Measurements from ENCODE around the gene ARHGAP22. TPM values are rescaled to one million over a fixed set of nuclear protein-coding genes. Genes with fewer than 3 reads are reported as not detected.

The ARHGAP22 gene
- total RNA-seq, 2 donors from 2014 or later: 1.9 to 2.9 TPM

DNA sequence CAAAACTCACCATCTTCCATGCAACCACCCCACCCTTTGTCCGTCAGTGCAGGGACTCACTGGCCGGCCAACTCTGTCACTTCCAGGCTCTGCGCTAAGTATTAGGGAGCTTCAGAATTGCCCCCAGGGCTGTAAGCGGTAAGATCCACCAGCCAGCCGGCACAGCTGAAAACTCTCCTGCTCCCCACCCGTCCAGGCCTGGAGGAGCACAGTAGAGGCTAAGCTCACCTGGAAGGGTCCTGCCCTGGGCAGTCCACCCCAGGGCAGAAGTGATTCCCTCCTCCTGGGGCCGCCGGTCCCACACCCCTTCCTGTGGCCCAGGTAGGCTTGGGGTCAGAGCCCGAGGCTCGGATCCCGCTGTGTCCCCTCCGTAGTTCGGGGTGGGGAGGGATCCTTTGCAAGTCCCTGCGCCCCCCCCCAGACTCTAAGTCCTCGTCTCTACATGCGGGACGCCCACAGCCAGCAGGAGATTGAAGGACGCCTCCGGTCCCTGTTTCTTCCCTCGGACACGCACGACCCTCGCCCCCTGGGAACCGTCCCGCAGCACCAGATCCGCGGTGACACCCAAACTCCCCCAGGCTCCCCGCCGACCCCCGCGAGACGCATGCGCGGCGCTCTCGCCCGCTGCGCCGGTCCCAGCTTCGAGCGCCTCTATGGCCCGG, 138.9 kb downstream of the ARHGAP22 start:
- DNase-seq (no peak), ATAC-seq (no peak)
- intact Hi-C loops (cut with DNase I, micrococcal nuclease): no loop called here

DNA sequence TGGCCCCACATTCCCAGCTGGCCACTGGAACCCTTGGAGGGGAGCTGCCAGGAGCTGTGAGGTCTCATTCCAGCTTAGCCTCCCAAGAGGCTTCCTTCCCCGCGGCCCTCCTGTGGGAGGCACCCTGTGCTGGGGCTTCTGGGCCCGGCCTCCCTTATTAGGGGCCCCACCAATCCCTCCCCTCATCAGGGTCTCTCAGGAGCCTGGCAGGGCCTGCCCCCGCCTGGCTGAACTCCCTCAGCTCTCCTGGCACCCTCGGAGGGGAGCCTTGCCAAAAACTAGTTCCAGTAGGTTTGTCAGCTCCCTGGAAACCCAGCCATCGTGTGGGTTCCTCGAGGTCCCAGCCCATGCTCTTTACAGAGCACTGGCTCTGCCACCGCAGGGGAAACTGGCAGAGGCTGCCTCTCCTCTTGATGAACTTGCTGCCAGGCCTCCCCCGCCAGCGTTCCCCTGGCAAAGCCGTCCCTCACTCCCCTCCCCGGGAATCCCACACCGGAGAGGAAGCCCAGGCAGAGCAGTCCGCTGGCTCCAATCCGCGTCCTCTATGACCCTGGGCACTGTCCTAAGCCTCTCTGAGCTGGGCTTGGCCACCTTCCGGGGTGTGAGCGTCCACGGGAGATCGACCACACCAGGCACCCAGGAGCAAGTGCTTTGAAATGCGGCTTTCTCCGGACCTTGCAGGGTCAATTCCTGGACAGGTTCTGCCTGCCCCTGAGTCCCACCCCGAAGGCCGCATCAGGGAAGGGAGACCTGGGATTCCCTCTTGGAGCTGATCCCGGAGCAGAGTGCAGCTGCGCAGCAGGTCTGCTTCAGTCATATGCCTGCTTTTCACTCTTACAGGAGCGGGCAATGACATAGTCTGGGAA, 139.8 kb downstream of the ARHGAP22 start:
- DNase-seq (no peak), ATAC-seq (no peak)
- intact Hi-C loops (cut with DNase I, micrococcal nuclease): no loop called here

DNA sequence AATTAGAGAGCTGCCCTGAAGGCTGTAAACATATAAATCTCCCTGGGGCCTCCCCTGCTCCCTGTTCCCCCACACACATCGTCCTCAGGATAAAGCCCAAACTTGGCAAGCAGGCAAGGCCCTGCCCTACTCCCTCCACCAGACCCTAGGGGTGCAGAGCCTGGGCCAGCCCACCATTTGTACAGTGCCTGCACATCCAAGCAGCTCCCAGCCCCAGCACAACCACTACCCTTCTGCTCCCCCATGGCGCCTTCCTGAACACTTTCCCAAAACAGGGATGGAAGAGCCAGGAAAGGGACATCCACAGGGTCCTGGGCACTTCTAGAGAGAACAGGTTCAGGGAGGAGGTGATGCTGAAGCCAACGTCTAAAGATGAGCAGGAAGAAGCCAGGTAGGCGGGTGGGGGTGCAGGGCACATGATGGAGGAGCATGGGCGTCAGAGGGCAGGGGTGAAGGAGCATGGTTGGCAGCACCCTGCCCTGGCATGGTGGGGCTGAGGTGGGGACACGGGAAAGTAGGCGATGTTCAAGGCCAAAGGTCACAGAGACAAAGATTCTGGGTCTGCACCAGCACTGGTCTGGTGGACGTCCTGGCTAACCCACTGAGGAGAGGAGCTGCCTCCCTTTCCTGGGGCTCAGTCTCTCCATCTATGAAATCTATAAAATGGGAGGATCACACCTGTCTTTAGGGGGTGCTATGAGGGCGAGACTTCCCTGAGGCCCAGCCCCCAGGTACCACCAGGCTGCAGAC, 140.6 kb downstream of the ARHGAP22 start:
- ATAC-seq (no peak), DNase-seq (no peak)
- intact Hi-C loops (cut with DNase I, micrococcal nuclease): no loop called here

DNA sequence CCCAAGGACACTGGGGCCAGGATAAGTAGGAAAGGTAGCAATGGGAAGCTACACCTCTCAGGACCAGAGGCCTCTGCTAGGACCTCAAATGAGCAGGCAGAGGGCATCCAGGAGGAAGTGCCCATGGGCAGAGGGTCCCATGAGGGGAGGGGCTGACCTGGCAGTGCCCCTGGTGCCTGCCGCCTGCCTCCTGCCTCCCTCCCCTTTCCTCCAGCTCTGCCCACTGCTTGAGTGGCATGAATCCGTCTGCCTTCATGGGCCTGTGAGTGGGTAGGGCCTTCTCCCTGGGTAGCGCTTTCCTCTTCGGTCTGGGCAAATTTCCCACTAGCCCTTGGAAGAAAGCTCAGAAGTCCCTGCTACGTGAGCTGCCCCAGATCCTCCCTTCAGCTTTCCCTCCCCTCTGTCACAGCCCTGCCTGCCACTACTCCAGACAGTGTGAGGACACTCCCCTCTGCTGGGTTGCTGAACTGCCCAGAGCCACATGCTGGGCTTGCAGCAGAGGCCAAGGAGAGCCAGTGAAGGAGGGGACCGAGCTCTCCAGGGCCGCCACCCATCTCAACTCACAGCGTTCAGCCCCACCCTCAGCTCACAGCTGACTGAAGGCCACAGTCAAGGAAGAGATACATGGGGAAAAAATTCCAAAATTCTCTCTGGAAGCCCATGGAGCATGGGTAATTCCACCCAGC, 141.4 kb downstream of the ARHGAP22 start:
- peak; percentile 27 for ATAC-seq
- intact Hi-C loops (cut with DNase I, micrococcal nuclease): no loop called here
- DNase-seq: no peak

DNA sequence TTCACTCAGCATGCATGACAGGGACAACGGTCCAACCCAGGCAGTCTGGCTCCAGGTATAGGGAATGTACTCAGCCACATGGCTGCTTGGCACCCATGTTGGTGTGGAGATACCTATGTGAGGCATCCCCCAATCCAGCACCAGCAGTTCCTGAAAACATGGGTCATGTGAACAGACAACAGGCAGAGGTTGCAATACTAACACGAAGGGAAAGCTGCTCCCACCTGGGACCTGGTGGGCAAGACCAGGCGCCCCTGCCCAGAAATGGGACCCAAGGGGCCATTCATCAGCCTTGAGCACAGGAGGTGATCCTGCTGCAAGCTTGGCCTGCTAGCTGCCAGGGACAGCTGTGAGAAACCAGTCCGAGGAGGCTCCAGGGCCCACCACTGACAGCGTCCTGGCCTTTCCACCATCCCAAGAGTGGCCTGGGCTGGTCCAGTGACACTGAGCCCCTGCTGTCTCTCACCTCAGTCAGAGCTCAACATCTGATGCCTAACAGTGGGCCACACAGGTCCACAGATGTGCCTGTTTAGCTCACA, 142.3 kb downstream of the ARHGAP22 start:
- DNase-seq (no peak), ATAC-seq (no peak)
- intact Hi-C loops (cut with DNase I, micrococcal nuclease): no loop called here

DNA sequence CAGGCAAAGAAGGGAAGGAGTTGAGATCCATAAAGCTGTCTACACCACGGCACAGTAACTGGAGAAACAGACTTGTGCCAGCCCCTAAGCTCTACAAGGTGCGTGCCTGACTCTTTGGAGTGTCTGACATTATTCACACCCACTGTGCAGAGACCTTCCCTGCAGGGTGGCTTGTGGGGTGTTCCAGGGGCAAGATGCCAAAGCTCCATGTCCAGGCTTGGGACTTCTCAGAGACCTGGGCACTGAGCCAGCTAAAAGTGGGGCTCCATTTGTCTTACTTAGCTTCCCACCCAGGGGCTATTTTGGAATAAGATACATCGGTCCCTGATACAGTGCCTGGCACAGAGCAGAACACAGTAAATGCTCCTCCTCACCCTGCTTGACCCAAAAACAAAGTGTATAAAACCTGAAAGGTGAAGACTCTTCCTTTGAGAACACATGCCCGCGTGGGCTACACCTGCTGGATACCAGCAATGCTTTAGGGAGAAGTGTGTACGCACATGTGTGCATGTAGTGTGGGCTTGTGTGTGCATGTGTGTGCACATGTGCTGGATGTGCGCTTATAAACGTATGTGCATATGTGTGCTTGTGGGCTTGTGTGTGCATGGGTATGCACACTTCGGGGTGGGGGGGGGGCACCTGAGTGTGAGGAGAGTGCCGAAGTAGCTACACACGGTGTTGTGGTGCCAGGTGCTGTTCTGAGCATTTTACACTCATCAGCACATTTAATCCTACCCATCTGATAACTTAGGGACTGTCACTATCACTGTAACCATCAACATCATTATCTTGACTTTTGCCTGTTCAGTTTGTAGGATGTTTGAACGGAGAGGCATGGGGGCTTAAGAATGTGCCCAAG, 143.0 kb downstream of the ARHGAP22 start:
- intact Hi-C loops (cut with DNase I, micrococcal nuclease): no loop called here

DNA sequence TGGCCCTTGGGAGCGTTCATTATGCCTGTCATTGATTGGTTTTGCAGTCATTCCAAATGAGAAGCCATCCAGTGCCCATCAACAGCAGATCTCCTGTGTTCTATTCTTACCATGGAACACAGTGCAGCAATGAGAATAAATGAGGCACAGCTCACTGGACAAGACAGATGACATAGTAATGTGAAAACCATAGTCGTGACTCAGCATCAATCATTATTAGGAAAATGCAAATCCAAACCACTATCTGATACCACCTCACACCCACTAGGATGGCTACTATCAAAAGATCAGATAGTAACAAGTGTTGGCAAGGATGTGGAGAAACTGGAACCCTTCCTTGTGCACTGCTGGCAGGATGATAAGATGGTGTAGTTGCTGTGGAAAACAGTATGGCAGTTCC, 144.7 kb downstream of the ARHGAP22 start:
- ATAC-seq (no peak), DNase-seq (no peak)
- intact Hi-C loops (cut with DNase I, micrococcal nuclease): no loop called here

More for the DNA sequence above, 143.0 kb downstream of the ARHGAP22 start:
- no peak for DNase-seq
- ATAC-seq: no peak

DNA sequence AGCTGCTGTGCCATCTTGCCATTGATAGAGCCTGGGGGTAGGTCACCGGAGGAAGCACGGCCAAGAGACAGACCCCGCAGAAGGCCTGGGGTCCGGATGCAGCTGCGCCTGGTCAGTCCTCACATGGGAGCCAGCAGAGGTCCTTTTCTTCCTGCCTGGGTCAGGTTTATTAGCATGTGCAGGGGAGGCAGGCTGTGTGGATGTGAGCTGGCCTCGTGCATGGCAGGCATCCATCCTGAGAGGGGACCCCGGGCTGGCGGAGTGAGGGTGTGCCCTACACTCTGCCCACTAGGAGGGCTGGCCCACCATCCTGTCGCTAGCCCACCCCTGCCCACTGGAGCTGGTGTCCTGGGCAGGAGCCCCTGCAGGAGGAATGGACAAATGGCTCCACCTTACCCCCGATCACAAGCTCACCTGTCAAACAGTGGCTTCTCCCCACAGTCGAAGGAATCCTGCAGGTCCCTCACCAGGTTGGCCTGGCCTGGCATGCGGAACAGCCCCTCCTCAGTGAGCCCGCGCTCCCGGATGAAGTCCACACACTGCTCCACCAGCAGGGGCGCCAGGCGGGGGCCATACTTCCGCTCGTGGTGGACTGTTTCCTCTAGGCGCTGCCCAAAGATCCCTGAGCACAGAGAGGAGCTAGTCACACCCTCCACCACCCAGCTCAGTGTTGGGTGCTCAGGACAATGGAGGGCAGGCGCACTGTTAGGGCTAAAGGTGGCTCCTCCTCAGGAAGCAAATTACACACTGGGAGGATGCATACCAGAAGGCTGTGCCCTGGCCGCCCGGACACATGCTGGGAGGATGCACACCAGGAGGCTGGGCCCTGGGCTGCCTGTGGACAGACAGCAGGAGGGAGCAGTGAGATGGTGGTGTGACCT, 145.4 kb downstream of the ARHGAP22 start:
- intact Hi-C loops (cut with DNase I, micrococcal nuclease): no loop called here
- DNase-seq (no peak), ATAC-seq (no peak)

DNA sequence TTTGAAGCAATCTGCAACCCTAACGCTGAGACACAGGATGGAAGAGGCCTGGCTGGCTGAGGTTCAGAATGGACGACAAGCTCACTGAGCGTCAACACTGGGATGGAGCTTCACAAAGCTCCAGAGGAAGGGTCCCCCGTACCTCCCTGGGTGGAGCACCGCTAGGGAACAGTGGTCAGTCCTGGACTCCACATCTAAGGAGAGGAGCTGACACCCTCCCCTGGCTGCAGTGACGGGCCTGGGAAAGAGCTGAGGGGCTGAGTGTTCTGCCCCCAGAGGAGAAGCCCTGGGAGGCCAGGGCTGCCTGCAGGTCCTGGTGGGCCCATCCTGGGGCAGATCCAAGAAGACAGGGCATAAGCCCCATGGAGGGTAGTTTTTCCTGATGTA, 146.2 kb downstream of the ARHGAP22 start:
- intact Hi-C loops (cut with DNase I, micrococcal nuclease): no loop called here
- DNase-seq (no peak), ATAC-seq (no peak)

DNA sequence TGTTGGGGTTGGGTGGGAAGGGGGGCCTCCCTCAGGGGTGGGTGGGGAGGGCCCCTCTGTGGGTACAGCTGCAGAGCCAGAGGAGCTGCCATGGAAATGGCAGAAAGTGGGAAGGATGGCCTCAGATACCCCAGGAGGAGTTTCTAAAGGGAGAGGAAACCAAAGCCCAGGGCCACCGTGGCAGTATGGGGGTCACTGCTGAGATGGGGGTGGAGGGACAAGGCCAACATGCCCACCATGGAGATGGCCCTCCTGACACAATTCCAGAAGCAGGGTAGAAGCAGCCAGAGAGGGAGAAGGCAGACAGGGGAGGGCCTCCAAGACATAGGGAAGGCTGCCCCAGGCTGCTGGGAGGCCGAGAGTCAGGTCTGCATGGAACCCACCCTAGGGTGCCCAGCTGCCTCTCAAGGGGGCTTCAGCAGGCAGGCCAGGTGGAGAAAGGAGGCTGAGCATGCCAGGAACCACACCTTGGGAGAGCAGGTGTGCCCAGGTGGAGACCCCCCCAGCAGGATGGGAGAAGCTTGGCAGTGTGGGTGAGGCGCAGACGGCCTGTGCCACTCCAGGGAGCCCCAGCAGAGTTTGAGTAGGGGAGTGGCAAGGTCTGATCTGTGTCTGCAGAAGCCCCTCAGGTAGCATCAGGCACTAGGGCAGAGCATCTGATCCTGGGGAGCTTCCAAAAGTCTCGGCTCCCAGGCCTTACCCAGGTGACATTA, 146.8 kb downstream of the ARHGAP22 start:
- DNase-seq (no peak), ATAC-seq (no peak)
- intact Hi-C loops (cut with DNase I, micrococcal nuclease): no loop called here

DNA sequence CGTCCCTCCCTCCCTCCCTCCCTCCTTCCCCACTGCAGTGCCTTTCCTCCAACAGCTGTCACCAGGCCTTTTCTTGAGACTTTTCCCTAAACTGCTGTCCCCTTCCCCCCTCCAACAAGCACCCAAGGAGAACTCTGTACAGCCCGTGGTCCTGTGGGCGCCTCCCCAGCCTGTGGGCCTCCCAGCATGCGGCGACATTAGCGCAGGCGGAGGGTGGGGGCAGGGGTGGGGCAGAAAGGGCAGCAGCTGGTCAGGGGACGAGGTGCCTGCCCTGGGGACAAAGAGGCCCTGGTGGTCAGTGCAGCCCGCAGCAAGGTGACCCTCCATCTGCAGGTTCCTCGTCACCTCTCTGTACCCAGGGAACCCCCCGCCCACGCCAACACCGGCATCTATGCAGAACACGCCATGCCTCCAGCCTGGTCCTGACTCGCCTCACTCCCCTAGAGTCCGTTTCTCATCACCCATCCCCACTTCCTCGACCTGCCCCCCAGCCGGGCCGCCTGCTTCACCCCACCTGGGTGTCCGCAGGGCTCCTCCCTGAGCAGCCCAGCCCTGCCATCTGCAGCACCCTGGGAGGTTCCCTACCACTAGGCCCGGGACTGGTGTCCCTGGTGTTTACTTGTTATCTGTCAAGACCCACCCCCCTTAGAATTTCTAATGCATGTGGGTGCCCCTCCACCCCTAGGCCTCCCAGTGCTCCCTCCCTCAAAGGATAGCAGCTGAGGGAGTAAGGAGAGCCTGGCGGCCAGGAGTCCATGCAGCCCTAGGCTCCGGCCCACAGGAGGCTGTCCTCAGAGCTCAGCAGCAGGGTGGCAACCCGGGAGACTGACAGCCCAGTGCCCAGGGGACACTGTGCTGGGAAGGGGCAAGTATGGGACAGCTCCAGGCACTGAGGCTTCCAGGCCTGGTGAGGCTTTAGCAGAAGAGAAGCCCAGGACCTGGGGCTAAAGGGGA, 147.8 kb downstream of the ARHGAP22 start:
- no peak for DNase-seq
- intact Hi-C loops (cut with DNase I, micrococcal nuclease): no loop called here
- ATAC-seq: no peak

DNA sequence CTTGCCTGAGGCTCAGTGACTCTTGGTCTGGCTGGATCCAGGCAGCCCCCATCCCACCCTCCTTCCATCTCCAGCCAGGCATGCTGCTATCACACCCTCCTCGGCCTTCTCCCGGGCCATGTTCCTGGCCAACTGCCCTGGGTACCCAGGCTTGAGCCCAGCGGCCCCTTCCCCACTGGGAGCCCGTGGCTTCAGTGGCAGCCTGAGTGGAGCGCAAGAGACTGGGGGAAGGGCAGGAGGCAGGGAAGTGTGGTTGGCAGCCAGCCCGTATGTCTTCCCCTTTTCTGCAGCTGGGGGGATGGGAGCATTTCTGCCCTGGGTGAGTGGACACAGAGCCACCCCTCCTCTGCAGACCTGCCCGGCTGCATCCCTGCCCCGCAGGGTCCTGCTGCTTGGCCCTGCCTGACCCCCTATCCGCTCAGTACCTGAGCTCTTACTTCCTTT, 148.5 kb downstream of the ARHGAP22 start:
- intact Hi-C loops (cut with DNase I, micrococcal nuclease): no loop called here
- DNase-seq: peak; percentile 50 to 52
- peak; percentile 36 for ATAC-seq

DNA sequence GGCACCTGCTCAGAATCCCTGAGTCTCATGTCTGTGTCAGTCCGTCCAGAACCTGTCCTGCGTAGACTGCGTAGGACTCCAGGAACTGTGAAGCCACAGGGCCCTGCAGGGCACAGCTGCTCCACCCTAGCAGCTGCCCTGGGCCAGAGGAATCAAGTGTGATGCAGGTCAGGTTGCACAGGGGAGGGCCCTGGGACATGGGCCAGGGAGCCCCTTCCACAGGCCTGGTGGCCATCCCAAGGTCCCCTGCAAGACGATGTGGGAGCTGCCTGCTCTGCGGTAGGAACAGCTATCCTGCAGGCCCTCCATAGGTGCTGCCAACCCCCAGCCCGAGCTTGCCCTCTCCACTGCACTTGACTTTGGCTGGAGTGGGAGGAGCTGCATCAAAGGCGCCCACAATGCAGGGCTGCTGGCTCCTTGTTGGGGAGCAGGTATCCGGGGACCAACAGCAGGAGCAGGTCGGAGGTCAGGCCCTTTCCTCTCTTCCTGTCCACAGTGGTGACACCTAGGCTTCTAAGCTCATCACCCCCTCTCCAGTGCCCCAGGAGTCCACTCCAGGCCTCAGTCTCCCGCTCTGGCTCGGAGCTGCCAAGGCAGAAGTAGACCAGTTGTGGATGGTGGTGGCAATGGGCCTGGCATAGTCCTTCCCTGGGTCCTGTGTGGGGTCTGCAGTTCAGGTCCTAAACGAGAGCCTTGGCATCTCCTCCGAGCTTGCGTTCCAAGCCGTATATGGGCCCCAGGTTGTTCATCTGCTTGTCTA, 149.3 kb downstream of the ARHGAP22 start:
- DNase-seq (no peak), ATAC-seq (no peak)
- intact Hi-C loops (cut with DNase I, micrococcal nuclease): no loop called here

DNA sequence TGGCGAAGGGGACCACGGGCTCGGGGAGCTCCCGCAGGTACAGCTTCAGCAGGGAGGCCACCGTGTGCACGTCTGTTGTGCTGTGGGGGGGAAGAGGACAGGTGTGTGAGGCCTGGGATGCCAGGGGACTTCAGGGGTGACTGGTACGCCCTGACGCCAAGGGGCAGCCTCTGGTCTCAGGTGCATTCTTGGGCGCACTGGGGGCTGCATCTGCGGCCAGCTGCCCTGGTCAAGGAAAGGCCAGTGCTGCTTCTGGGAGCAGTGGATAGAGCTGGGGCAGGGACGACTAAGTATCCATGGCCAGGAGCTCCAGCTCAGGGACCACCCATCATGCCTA, 149.8 kb downstream of the ARHGAP22 start:
- ATAC-seq (no peak), DNase-seq (no peak)
- intact Hi-C loops (cut with DNase I, micrococcal nuclease): no loop called here
